HEK293T (cell line): Measurements from ENCODE around the gene GUCD1.

Experiments
- ARNT ChIP-seq: fragments of 450-650 bp; IDR thresholded peaks from 2 replicates; pipeline ENCODE4 v1.6.1; 2017; ENCODE audit warnings: mild to moderate bottlenecking
- LEF1 ChIP-seq: fragments of 450-650 bp; IDR thresholded peaks from 2 replicates; pipeline ENCODE4 v1.6.1; 2017; ENCODE audit warnings: mild to moderate bottlenecking, borderline replicate concordance
- SP1 ChIP-seq: fragments of 450-650 bp; IDR thresholded peaks from 2 replicates; pipeline ENCODE4 v1.6.1; 2017
- ZNF384 ChIP-seq: fragments of 450-650 bp; IDR thresholded peaks from 2 replicates; pipeline ENCODE4 v1.6.1; 2016

- TF ChIP-seq LEF1 (no peak), SP1 (no peak), ZNF384 (no peak), ARNT (no peak)
Measured at GRCh38 chr22:24535348-24535747, 19.6 kb downstream of the GUCD1 start.
